ENCODE data around the gene MCIDAS.

MCIDAS gene

DNA sequence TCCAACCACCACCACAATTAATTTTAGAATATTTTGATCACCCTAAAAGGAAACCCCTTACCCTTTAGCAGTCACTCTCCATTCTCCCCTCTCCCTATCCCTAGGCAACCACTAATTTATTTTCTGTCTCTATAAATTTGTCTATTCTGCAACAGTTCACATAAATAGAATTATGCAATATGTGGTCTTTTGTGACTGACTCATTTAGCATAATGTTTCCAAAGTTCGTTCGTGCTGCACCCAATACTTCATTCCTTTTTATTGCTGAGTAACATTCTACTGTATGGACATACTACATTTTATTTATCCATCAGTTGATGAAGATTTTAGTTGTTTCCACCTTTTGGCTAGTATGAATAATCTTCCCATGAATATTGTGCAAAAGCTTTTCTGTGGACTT, 36.0 kb downstream of the MCIDAS start:
- Histone ChIP-seq H3K4me3 (replicated peaks; ENCODE audit: low read depth, low read length) (no peak overlapping the region), H3K36me3 (ENCODE audit: control insufficient read depth, insufficient read depth, low read length) (no peaks in the 10 kb centered on the region), H3K27me3 (replicated peaks; ENCODE audit: control insufficient read depth, insufficient read depth, low read length) (no peaks in the 10 kb centered on the region; the same call in 1 of the 2 replicates)
- TF ChIP-seq CTCF (IDR thresholded peaks at IDR 0.05; ENCODE audit: insufficient read depth, low read length, poor library complexity, severe bottlenecking): no peak
- DNase-seq (ENCODE audit: extremely low read depth, insufficient read length): no peak

DNA sequence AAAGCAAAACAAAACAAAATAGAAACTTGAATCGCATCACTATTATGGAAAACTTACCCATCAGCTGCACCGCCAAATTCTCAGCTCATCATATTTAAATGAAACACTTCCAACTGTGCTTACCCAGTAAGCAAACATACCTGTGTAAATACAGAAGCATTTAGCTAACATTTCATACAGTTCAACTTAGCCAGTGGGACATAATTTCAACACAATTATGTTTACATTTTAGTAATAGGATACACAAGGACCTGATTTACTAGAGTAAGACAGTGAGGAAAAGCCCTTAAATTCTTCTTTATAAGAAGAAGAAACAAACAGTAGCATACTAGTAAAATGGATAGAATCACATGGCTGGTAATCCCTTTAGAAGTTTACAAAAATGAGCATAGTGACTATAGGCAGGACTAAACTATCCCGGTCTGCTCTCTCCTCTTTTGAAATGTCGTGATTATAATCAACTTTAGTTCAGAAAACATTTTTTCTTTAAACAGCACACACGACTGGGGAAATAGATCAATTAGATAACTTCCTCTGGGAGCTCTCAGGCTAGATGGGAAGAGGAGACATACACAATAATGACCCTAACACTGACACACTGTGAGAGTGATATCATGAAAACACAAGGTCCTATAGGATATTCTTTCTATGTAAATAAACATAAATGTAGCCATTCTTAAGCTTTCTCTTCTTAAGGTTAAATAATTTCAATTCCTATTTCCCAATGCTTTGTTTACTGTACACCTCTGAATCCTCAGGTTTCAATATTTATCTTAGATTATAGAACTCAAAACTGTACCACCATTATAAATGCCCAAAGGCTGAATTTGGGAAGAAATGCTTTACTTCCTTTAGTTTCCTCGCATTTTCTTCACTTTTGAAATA, 38.2 kb downstream of the MCIDAS start:
- DNase-seq (ENCODE audit: extremely low read depth, insufficient read length): no peak
- Histone ChIP-seq H3K36me3 (ENCODE audit: control insufficient read depth, insufficient read depth, low read length) (no peaks in the 10 kb centered on the region), H3K4me3 (replicated peaks; ENCODE audit: low read depth, low read length) (no peak overlapping the region), H3K27me3 (replicated peaks; ENCODE audit: control insufficient read depth, insufficient read depth, low read length) (no peaks in the 10 kb centered on the region; the same call in 1 of the 2 replicates)
- TF ChIP-seq CTCF (IDR thresholded peaks at IDR 0.05; ENCODE audit: insufficient read depth, low read length, poor library complexity, severe bottlenecking): no peak

- Histone ChIP-seq H3K27me3 (replicated peaks; ENCODE audit: control insufficient read depth, insufficient read depth, low read length) (no peaks in the 10 kb centered on the region), H3K4me3 (replicated peaks; ENCODE audit: low read depth, low read length) (no peak overlapping the region), H3K36me3 (ENCODE audit: control insufficient read depth, insufficient read depth, low read length) (no peaks in the 10 kb centered on the region)
- DNase-seq (ENCODE audit: extremely low read depth, insufficient read length): no peak
- TF ChIP-seq CTCF (IDR thresholded peaks at IDR 0.05; ENCODE audit: insufficient read depth, low read length, poor library complexity, severe bottlenecking): peak; percentile 21
Observed at GRCh38 chr5:55187370-55187769, 39.7 kb downstream of the MCIDAS start.

- H3K27me3 ChIP-seq (replicated peaks; ENCODE audit: control insufficient read depth, insufficient read depth, low read length): peaks cover 2% of the 10 kb centered on the region
- TF ChIP-seq CTCF (IDR thresholded peaks at IDR 0.05; ENCODE audit: insufficient read depth, low read length, poor library complexity, severe bottlenecking): no peak
- DNase-seq (ENCODE audit: extremely low read depth, insufficient read length): no peak
- H3K36me3 ChIP-seq (ENCODE audit: control insufficient read depth, insufficient read depth, low read length): no peaks in the 10 kb centered on the region
- no peak overlapping the region for H3K4me3 ChIP-seq (replicated peaks; ENCODE audit: low read depth, low read length)
Observed at GRCh38 chr5:55180016-55180415, 47.1 kb downstream of the MCIDAS start.

- no peak for DNase-seq (ENCODE audit: extremely low read depth, insufficient read length)
- Histone ChIP-seq H3K27me3 (replicated peaks; ENCODE audit: control insufficient read depth, insufficient read depth, low read length) (peaks cover 3% of the 10 kb centered on the region), H3K4me3 (replicated peaks; ENCODE audit: low read depth, low read length) (no peak overlapping the region), H3K36me3 (ENCODE audit: control insufficient read depth, insufficient read depth, low read length) (no peaks in the 10 kb centered on the region)
- no peak for TF ChIP-seq CTCF (IDR thresholded peaks at IDR 0.05; ENCODE audit: insufficient read depth, low read length, poor library complexity, severe bottlenecking)
Observed at GRCh38 chr5:55177078-55177477, 50.0 kb downstream of the MCIDAS start.

All from GM06990 (cell line).